Right renal pelvis (tissue), 4 donors: ENCODE data around the gene GAGE12D. TPM values are rescaled to one million over a fixed set of nuclear protein-coding genes. Genes with fewer than 3 reads are reported as not detected.
"Not testable (repeated sequence)": the region's sequence is repeated elsewhere in the genome, so short reads cannot be mapped to it uniquely, and the experiment has no call there.

Source experiments
- DNase-seq, 4 donors: peaks; one replicate each; pipeline ENCODE4 v3.0.0-alpha.2; 2013; ENCODE audit warnings: low read depth in 4 of 4, low spot score in 3 of 4, missing footprints in 1 of 4
- polyA plus RNA-seq, 4 donors: library from polyadenylated mRNA; unstranded; fragments of 120-200 nt; gene quantifications; one replicate each; pipeline ENCODE4 v1.2.1, GENCODE V29; 2013; ENCODE audit not compliant: insufficient read length in 4 of 4

GAGE12D gene
- not detected for polyA plus RNA-seq

DNA sequence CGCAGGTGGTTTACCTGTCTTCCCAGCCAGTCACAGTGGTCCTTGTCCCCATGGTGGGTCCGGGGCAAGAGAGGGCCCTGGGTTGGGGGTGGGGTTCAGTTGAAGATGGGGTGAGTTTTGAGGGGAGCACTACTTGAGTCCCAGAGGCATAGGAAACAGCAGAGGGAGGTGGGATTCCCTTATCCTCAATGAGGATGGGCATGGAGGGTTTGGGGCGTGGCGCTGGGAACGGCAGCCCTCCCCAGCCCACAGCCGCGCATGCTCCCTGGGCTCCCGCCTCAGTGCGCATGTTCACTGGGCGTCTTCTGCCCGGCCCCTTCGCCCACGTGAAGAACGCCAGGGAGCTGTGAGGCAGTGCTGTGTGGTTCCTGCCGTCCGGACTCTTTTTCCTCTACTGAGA is at the start of gene GAGE12D:
GAGE12D (plus strand) TSS at position 301 of the 400 bp plus-strand sequence. CDS start 1,155 bp downstream, outside the sequence.
- DNase-seq: not testable (repeated sequence)

DNA sequence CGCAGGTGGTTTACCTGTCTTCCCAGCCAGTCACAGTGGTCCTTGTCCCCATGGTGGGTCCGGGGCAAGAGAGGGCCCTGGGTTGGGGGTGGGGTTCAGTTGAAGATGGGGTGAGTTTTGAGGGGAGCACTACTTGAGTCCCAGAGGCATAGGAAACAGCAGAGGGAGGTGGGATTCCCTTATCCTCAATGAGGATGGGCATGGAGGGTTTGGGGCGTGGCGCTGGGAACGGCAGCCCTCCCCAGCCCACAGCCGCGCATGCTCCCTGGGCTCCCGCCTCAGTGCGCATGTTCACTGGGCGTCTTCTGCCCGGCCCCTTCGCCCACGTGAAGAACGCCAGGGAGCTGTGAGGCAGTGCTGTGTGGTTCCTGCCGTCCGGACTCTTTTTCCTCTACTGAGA is 9.7 kb upstream of the GAGE12D start, which contains the start of gene GAGE12C:
GAGE12C (plus strand) TSS at position 301 of the 400 bp plus-strand sequence. CDS start 1,155 bp downstream, outside the sequence.
- not testable (repeated sequence) for DNase-seq

- DNase-seq: not testable (repeated sequence)
These were observed 9.5 kb downstream of the GAGE12D start, which contains the start of gene GAGE12E for GRCh38 chrX:49550989-49551388. Gene GAGE12E (plus strand): TSS chrX:49551289. CDS start chrX:49552444, 1,155 bp downstream.

DNA sequence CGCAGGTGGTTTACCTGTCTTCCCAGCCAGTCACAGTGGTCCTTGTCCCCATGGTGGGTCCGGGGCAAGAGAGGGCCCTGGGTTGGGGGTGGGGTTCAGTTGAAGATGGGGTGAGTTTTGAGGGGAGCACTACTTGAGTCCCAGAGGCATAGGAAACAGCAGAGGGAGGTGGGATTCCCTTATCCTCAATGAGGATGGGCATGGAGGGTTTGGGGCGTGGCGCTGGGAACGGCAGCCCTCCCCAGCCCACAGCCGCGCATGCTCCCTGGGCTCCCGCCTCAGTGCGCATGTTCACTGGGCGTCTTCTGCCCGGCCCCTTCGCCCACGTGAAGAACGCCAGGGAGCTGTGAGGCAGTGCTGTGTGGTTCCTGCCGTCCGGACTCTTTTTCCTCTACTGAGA is 19.0 kb downstream of the GAGE12D start, which contains the start of gene GAGE12F:
GAGE12F (plus strand) TSS at position 301 of the 400 bp plus-strand sequence. CDS start 1,155 bp downstream, outside the sequence.
- DNase-seq: not testable (repeated sequence)

- DNase-seq: not testable (repeated sequence)
These were observed 27.2 kb downstream of the GAGE12D start for GRCh38 chrX:49568728-49569127.

DNA sequence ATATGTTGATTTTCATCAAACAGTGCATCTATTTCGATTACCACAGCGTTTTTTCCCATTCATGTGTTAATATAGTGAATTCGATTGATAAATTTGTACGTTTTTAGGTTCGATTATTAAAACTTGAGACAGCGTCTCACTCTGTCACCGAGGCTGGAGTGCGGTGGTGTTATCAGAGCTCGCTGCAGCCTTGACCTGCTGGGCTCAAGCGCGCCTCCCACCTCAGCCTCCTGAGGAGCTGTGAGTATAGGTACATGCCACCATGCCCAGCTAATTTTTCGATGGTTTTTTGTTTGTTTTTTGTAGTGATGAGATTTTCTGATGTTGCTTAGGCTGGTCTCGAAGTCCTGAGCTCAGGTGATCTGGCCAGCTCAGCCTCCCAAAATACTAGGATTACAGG is 27.6 kb downstream of the GAGE12D start:
- not testable (repeated sequence) for DNase-seq

DNA sequence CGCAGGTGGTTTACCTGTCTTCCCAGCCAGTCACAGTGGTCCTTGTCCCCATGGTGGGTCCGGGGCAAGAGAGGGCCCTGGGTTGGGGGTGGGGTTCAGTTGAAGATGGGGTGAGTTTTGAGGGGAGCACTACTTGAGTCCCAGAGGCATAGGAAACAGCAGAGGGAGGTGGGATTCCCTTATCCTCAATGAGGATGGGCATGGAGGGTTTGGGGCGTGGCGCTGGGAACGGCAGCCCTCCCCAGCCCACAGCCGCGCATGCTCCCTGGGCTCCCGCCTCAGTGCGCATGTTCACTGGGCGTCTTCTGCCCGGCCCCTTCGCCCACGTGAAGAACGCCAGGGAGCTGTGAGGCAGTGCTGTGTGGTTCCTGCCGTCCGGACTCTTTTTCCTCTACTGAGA is 28.6 kb downstream of the GAGE12D start, which contains the start of gene GAGE12G:
GAGE12G (plus strand) TSS at position 301 of the 400 bp plus-strand sequence. CDS start 1,155 bp downstream, outside the sequence.
- not testable (repeated sequence) for DNase-seq

GRCh38 chrX:49579649-49580048 is 38.1 kb downstream of the GAGE12D start, which contains the start of gene GAGE12H:
Gene GAGE12H (plus strand): TSS chrX:49579949. CDS start chrX:49581104, 1,155 bp downstream.
- DNase-seq: not testable (repeated sequence)

DNA sequence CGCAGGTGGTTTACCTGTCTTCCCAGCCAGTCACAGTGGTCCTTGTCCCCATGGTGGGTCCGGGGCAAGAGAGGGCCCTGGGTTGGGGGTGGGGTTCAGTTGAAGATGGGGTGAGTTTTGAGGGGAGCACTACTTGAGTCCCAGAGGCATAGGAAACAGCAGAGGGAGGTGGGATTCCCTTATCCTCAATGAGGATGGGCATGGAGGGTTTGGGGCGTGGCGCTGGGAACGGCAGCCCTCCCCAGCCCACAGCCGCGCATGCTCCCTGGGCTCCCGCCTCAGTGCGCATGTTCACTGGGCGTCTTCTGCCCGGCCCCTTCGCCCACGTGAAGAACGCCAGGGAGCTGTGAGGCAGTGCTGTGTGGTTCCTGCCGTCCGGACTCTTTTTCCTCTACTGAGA is 47.7 kb downstream of the GAGE12D start, which contains the start of gene GAGE2A:
GAGE2A (plus strand) TSS at position 301 of the 400 bp plus-strand sequence. CDS start 1,155 bp downstream, outside the sequence.
- not testable (repeated sequence) for DNase-seq

DNA sequence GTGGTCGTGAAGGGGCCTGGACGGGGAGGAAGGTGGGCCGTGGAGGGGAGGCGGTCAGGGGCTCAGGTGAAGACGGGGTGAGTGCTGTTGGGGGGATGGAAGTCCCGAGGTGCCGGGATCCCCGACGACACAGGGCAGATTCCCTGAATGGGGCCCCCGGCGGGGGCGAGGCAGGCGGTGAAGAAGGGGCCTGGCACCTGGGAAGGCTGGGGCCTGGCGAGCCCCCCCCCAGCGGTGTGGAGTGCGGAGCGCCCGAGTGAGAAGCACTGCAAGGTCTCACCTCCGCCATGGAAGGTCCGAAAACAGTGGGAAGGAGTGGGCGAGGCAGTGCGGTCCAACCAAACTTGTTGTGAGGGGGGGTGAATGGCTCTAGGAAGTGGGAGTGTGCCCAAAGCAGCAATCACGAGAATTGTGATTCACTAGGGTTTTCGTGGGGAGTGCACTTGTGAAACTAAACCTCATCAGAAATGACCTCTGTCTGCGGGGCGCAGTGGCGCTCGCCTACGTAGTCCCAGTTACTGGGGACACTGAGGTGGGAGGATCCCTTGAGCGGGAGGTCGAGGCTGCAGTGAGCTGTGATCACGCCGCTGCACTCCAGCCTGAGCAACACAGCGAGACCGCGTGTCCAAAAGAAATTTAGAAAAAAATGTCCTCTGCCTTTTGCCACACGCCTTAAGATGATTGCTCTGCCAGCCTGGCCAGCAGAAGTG is 48.4 kb downstream of the GAGE12D start:
- not testable (repeated sequence) for DNase-seq

- not testable (repeated sequence) for DNase-seq
These were observed 49.0 kb downstream of the GAGE12D start for GRCh38 chrX:49590488-49590887.

Other genes with a start within 250 kb of the GAGE12D start
- under 1 TPM in 1 of 4 donors, not detected in 3; 0.46 TPM for gene GAGE10, start 238.1 kb upstream of the GAGE12D start, polyA plus RNA-seq
- not detected for gene GAGE12J, start 219.7 kb upstream of the GAGE12D start, polyA plus RNA-seq
- not detected for gene GAGE13, start 210.2 kb upstream of the GAGE12D start, polyA plus RNA-seq
- not detected for gene GAGE12C, start 9.6 kb upstream of the GAGE12D start, polyA plus RNA-seq
- under 1 TPM in 1 of 4 donors, not detected in 3; 0.51 TPM for gene GAGE12E, start 9.6 kb downstream of the GAGE12D start, polyA plus RNA-seq
- not detected for gene GAGE12F, start 19.1 kb downstream of the GAGE12D start, polyA plus RNA-seq
- gene GAGE12G, start 28.7 kb downstream of the GAGE12D start, polyA plus RNA-seq: not detected
- gene GAGE12H, start 38.2 kb downstream of the GAGE12D start, polyA plus RNA-seq: not detected
- not detected for gene GAGE2A, start 47.8 kb downstream of the GAGE12D start, polyA plus RNA-seq
- not detected for gene GAGE1, start 57.3 kb downstream of the GAGE12D start, polyA plus RNA-seq
- not detected for gene PAGE1, start 154.3 kb downstream of the GAGE12D start, polyA plus RNA-seq